ENCODE measurements around the gene KRTAP4-2.
"Not testable (repeated sequence)": the region's sequence is repeated elsewhere in the genome, so short reads cannot be mapped to it uniquely, and the experiment has no call there.

The KRTAP4-2 gene

GRCh38 chr17:41160648-41161047 lies 17.4 kb downstream of the KRTAP4-2 start, which contains the start of gene KRTAP4-4:
TSS of gene KRTAP4-4 (minus strand) at chr17:41160748. CDS start at chr17:41160691, 57 bp downstream.
- DNase-seq = no peak

GRCh38 chr17:41160190-41160589 lies 17.8 kb downstream of the KRTAP4-2 start:
- DNase-seq = not testable (repeated sequence)

DNA sequence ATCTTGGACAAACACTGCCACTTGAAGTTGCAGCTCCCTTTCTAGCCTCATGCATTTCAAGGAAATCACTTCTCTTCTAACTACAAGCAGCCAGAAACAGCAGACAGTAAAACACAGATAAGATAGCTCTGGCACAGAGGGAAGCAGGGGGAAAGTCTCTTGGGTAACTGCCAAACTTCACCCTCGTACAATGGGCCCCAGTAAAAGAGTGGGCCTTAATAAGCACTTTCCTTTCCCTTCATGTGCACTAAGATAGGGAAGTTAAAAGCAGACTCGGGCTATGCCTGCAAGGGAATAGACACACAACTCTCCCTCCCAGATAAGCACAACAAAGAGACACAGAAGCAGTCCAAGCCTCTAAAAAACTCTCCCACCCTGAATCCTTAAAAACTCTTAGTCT lies 24.2 kb downstream of the KRTAP4-2 start:
- DNase-seq = no peak

GRCh38 chr17:41151525-41151924 lies 26.5 kb downstream of the KRTAP4-2 start:
- DNase-seq = no peak

- no peak for DNase-seq
These were observed 28.0 kb downstream of the KRTAP4-2 start for GRCh38 chr17:41150026-41150425.

- no peak for DNase-seq
These were observed 28.4 kb downstream of the KRTAP4-2 start, which contains the start of gene KRTAP4-5 for GRCh38 chr17:41149652-41149985. TSS of gene KRTAP4-5 (minus strand) at chr17:41149825. CDS start at chr17:41149767, 58 bp downstream.

DNA sequence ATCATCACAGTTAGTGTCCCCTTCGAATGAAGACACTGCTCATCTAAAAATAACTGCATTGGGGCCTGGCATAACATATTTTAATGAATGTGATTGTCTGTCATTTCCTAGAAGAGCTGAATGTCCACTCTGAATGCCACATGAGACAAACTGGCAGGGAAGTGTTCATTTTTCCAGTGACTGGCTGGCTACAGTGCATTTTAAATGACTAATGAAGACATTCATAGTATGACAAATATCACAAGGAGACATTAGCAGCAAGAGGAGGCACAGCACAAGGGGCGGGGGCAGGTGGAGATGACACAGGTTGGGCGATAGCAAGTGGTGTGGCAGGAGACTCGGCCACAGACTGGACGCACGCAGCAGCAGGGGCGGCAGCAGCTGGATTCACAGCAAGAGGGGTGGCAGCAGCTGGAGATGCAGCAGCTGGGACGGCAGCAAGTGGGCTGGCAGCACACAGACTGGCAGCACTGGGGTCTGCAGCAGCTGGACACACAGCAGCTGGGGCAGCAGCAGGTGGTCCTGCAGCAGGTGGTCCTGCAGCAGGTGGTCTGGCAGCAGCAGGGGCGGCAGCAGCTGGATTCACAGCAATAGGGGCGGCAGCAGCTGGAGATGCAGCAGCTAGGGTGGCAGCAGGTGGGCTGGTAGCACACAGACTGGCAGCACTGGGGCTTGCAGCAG lies 28.9 kb downstream of the KRTAP4-2 start:
- not testable (repeated sequence) for DNase-seq

DNA sequence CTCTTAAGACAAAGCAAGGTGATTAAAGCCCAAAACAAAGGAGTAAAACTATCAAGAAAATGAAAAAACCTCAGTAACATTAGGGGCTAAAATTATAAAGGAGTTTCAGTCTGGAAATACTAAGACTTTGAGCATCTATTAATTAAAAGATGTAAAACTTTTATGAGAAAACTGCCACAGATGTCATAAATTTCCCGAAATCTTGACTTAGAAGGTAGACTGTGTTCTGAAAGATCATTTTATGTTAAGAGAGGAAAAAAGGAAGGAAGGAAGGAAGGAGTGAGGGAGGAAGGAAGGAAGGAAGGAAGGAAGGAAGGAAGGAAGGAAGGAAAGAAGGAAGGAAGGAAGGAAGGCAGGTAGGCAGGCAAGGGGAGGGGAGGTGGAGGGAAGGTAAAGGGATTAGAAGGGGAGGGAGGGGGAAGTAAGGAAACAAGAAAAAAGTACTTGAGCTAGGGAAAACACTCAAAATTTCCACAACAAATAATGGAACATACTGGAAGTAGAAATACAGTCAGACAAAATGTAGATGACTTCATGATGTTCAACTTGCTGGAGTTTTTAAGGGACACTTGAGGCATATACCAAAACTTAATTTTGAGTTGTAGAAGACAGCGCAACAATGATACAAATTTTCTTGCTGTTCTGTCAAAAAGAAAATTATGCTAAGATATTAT lies 30.4 kb downstream of the KRTAP4-2 start:
- DNase-seq = no peak

GRCh38 chr17:41145261-41145660 lies 32.8 kb downstream of the KRTAP4-2 start:
- no peak for DNase-seq

DNA sequence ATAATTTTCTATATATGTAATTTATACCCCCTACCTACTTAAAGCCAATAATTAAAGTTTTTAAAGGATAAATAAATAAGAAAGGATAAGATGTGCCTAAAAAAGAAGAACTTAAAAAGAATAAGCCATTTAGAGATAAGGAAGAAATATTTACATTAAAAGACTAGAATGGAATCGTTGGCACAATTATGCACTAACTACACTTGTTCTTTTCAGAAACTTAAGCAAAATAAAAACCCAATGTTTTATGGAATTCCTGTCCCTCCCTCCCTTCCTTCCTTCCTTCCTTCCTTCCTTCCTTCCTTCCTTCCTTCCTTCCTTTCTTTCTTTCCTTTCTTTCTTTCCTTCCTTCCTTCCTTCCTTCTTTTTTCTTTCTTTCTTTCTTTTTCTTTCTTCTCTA lies 33.2 kb downstream of the KRTAP4-2 start:
- DNase-seq = no peak

DNA sequence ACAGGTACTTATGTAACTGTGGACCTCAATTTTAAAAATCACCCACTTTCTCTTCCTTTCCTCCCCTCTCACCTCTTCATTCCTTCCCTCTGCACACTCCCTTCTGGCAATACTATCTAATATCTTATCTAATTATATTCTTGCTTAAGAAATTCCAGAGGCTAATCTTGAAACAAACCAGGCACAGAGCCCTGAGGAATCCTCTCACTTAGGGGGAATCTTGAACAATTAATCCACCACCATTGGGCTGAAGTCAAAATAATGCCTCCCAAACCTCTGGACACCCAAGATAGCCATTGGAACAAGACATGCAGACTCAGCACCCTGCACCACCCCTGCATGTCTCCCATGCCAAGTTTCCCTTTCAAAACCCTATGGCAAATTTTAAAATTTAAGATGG lies 36.7 kb downstream of the KRTAP4-2 start:
- DNase-seq = no peak

- no peak for DNase-seq
These were observed 37.5 kb downstream of the KRTAP4-2 start, which contains the start of gene KRTAP4-6 for GRCh38 chr17:41140360-41141131. TSS of gene KRTAP4-6 (minus strand) at chr17:41140544. CDS start at chr17:41140487, 57 bp downstream.

GRCh38 chr17:41139865-41140264 lies 38.2 kb downstream of the KRTAP4-2 start:
- DNase-seq = not testable (repeated sequence)

- no peak for DNase-seq
These were observed 43.9 kb downstream of the KRTAP4-2 start for GRCh38 chr17:41133880-41134735.

DNA sequence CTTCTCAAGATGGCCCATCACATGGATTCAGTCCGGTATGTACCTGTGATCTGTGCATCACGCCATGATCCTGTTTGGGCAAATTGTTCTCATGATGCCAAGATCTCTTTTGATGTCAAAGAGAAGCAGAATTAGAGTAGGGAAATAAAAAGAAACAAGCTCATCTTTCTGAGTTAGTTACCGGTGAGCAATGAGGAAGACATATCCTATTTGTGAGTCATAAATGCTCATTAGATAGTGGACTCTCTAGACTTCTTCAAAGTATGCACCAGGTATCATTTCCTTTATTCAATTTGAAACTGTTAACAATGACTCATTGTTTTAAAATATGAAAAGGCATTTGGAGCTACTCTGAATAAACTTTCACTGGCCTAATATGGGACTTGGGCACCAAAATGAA lies 46.0 kb downstream of the KRTAP4-2 start:
- no peak for DNase-seq
